ENCODE results near the gene TXNL4B.

Gene TXNL4B

GRCh38 chr16:72093448-72094265 is at the start of gene TXNL4B, which contains the start of gene DHX38:
TXNL4B (minus strand) TSS chr16:72093620; CDS start chr16:72090749, 2,871 bp downstream.
DHX38 (plus strand) TSS chr16:72093847; CDS start chr16:72096158, 2,311 bp downstream.
- peak; percentile 77 to 89 for DNase-seq (ENCODE audit: extremely low read depth in 1 of 2, low read depth in 1 of 2)

GRCh38 chr16:72142476-72142875 is 49.1 kb upstream of the TXNL4B start:
- DNase-seq (ENCODE audit: extremely low read depth in 1 of 2, low read depth in 1 of 2): no peak

GRCh38 chr16:72139908-72140307 is 46.5 kb upstream of the TXNL4B start:
- no peak for DNase-seq (ENCODE audit: extremely low read depth in 1 of 2, low read depth in 1 of 2)

- no peak for DNase-seq (ENCODE audit: extremely low read depth in 1 of 2, low read depth in 1 of 2)
Measured at GRCh38 chr16:72138064-72138572, 44.7 kb upstream of the TXNL4B start.

GRCh38 chr16:72137380-72138063 is 44.1 kb upstream of the TXNL4B start:
- DNase-seq (ENCODE audit: extremely low read depth in 1 of 2, low read depth in 1 of 2): no peak

GRCh38 chr16:72134507-72134906 is 41.1 kb upstream of the TXNL4B start:
- no peak for DNase-seq (ENCODE audit: extremely low read depth in 1 of 2, low read depth in 1 of 2)

- no peak for DNase-seq (ENCODE audit: extremely low read depth in 1 of 2, low read depth in 1 of 2)
Measured at GRCh38 chr16:72132726-72133125, 39.3 kb upstream of the TXNL4B start.

GRCh38 chr16:72131036-72131435 is 37.6 kb upstream of the TXNL4B start:
- DNase-seq (ENCODE audit: extremely low read depth in 1 of 2, low read depth in 1 of 2): no peak

- DNase-seq (ENCODE audit: extremely low read depth in 1 of 2, low read depth in 1 of 2): no peak
Measured at GRCh38 chr16:72129976-72130656, 36.7 kb upstream of the TXNL4B start.

- DNase-seq (ENCODE audit: extremely low read depth in 1 of 2, low read depth in 1 of 2): no peak
Measured at GRCh38 chr16:72128701-72129100, 35.3 kb upstream of the TXNL4B start.

- DNase-seq (ENCODE audit: extremely low read depth in 1 of 2, low read depth in 1 of 2): no peak
Measured at GRCh38 chr16:72126429-72126765, 33.0 kb upstream of the TXNL4B start.

- DNase-seq (ENCODE audit: extremely low read depth in 1 of 2, low read depth in 1 of 2): no peak
Measured at GRCh38 chr16:72125635-72126428, 32.4 kb upstream of the TXNL4B start.

- DNase-seq (ENCODE audit: extremely low read depth in 1 of 2, low read depth in 1 of 2): peak; percentile 17 to 19
Measured at GRCh38 chr16:72124761-72125634, 31.6 kb upstream of the TXNL4B start.

- no peak for DNase-seq (ENCODE audit: extremely low read depth in 1 of 2, low read depth in 1 of 2)
Measured at GRCh38 chr16:72124148-72124547, 30.7 kb upstream of the TXNL4B start.

GRCh38 chr16:72123426-72123825 is 30.0 kb upstream of the TXNL4B start:
- no peak for DNase-seq (ENCODE audit: extremely low read depth in 1 of 2, low read depth in 1 of 2)

- no peak for DNase-seq (ENCODE audit: extremely low read depth in 1 of 2, low read depth in 1 of 2)
Measured at GRCh38 chr16:72122916-72123315, 29.5 kb upstream of the TXNL4B start.

- no peak for DNase-seq (ENCODE audit: extremely low read depth in 1 of 2, low read depth in 1 of 2)
Measured at GRCh38 chr16:72122308-72122707, 28.9 kb upstream of the TXNL4B start.

- no peak for DNase-seq (ENCODE audit: extremely low read depth in 1 of 2, low read depth in 1 of 2)
Measured at GRCh38 chr16:72120026-72120425, 26.6 kb upstream of the TXNL4B start.

- no peak for DNase-seq (ENCODE audit: extremely low read depth in 1 of 2, low read depth in 1 of 2)
Measured at GRCh38 chr16:72113616-72113945, 20.2 kb upstream of the TXNL4B start.
